ENCODE results near the gene SLIT3.

The SLIT3 gene

GRCh38 chr5:168895295-168896071 is 405.5 kb downstream of the SLIT3 start:
- H3K4me3 ChIP-seq (ENCODE audit: low read depth, low read length) = no peak overlapping the region
- TF ChIP-seq CTCF (IDR thresholded peaks at IDR 0.05; ENCODE audit: low read depth, low read length) = no peak

GRCh38 chr5:168893283-168893682 is 407.7 kb downstream of the SLIT3 start:
- no peak for TF ChIP-seq CTCF (IDR thresholded peaks at IDR 0.05; ENCODE audit: low read depth, low read length)
- no peak overlapping the region for H3K4me3 ChIP-seq (ENCODE audit: low read depth, low read length)

DNA sequence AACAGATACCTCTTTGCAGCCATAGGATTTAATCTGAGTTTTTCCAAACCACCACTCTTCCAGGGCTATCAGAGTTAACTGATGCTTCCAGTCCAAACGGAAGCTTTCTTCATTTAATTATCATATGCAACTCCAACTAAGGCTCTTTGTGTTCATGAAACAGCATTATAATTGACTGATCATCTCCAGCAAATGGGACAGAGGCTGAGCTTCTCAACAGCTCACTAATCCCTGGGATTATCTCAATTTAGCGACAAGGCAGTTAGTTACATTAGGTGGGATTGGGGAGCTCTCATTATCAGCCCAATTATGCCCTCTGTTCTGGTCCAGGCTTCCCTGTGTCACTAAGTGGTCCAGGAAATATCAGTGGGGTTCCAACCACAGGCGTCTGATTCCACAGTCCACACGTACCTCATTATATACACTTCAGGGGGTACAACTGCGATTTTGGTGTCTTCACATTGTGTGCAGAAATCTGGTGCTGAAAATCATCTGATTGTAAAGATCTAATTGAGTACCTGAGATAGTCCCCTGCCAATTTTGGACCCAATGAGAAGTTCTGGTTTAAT is 408.2 kb downstream of the SLIT3 start:
- no peak overlapping the region for H3K4me3 ChIP-seq (ENCODE audit: low read depth, low read length)
- TF ChIP-seq CTCF (IDR thresholded peaks at IDR 0.05; ENCODE audit: low read depth, low read length) = no peak

DNA sequence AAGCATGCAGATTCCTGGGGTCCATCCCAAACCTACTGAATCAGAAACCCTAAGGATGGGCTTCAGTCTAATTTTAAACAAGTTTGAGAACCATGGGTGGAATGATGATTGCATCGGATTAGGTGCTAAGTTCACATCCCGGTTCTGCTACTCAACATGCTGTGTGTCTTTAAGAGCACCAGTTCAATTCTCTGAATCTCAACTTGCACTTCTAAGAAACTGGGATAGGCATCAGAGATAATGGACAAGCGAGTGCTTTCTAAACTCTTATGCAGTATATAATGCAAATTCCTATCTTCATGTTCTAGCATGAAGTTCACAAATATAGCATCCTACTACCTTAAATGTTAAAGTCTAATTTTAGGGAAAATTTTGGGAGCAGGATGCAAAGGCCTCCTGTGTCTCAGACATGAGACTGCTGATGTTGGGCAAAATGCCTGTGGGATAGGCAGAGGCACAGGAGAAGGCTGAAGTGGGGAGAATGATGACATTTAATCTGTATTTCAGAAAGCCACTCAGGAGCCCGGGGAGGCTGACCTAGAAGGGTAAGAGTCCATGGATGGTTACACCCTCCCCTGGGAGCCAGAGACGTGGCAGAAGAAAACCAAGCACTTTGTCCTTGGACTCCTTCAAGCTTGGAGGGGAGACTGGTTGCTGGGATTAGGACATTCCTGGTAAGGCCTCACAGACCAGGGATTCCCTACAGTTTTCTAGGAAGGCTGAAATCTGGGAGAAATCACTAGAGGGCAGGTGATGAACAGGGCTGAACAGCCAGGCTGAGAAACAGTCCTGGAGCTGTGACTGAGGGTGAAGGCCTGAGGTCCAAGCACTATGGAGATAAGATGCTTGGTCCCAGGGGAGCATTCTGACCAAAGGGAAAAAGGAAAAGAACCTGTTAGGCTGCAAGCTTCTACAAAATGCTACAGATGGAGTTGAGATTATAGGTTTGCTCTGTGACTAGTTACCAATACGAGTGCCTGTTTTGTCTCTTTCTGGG is 409.8 kb downstream of the SLIT3 start:
- no peak for TF ChIP-seq CTCF (IDR thresholded peaks at IDR 0.05; ENCODE audit: low read depth, low read length)

GRCh38 chr5:168889039-168889438 is 411.9 kb downstream of the SLIT3 start:
- no peak overlapping the region for H3K4me3 ChIP-seq (ENCODE audit: low read depth, low read length)
- TF ChIP-seq CTCF (IDR thresholded peaks at IDR 0.05; ENCODE audit: low read depth, low read length) = no peak

More for the DNA sequence above, 409.8 kb downstream of the SLIT3 start:
- no peak overlapping the region for H3K4me3 ChIP-seq (ENCODE audit: low read depth, low read length)

GRCh38 chr5:168887931-168888330 is 413.0 kb downstream of the SLIT3 start:
- TF ChIP-seq CTCF (IDR thresholded peaks at IDR 0.05; ENCODE audit: low read depth, low read length) = no peak
- H3K4me3 ChIP-seq (ENCODE audit: low read depth, low read length) = no peak overlapping the region

Measured in WI38 (cell line).